HG02588 (cell line): Measurements from ENCODE around the gene ADGRB3.

Experiments
- ATAC-seq: cut with Tn5 transposase; IDR thresholded peaks from one replicate; pipeline ENCODE4 v1.9.1; 2021; ENCODE audit warnings: mild to moderate bottlenecking, moderate library complexity; ENCODE audit not compliant: unreplicated experiment

ADGRB3 gene

GRCh38 chr6:69294862-69295261 lies 659.8 kb downstream of the ADGRB3 start:
- no peak for ATAC-seq

GRCh38 chr6:69303382-69303781 lies 668.3 kb downstream of the ADGRB3 start:
- ATAC-seq, result no peak

GRCh38 chr6:69305456-69305855 lies 670.4 kb downstream of the ADGRB3 start:
- ATAC-seq, result no peak

- no peak for ATAC-seq
Observed at GRCh38 chr6:69308584-69308983, 673.5 kb downstream of the ADGRB3 start.

DNA sequence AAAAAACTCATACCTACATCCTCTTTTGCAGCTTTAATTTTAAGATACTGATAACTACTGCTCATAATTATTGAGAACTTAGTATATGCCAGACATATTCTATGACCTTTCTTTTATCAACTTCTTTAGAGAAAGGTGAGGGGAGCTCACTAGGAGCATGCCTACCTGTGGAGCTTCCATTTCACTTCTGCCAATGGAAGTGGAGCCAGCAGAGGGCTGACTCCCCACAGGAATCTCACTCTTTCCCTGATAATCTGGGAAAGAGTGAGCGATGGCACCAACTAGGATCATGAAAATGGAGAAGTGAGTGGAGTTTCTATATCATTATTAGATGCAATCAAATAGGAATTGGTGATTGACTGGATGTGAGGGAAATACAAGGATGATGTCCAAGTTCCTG lies 676.8 kb downstream of the ADGRB3 start:
- no peak for ATAC-seq

- ATAC-seq, result no peak
Observed at GRCh38 chr6:69314001-69314400, 678.9 kb downstream of the ADGRB3 start.

GRCh38 chr6:69314531-69314930 lies 679.4 kb downstream of the ADGRB3 start:
- ATAC-seq, result no peak

DNA sequence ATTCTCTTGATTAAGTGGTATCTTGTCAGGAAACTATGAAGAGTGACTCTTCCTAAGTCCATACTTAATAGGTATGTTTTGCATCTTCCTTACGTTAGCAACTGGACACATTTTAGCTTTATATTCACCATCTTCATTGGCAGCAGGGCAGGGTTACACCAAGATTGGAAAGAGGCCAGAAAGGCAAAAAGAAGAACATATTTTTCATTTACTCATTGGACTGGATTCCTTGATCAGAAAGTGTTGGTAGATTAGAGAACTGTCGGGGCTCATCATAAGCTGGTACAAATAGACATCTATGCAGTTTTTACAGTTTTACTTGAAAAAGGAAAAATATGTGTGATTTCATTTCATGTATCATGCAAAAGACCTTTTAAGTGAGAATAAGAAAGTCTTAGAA lies 696.8 kb downstream of the ADGRB3 start:
- no peak for ATAC-seq

DNA sequence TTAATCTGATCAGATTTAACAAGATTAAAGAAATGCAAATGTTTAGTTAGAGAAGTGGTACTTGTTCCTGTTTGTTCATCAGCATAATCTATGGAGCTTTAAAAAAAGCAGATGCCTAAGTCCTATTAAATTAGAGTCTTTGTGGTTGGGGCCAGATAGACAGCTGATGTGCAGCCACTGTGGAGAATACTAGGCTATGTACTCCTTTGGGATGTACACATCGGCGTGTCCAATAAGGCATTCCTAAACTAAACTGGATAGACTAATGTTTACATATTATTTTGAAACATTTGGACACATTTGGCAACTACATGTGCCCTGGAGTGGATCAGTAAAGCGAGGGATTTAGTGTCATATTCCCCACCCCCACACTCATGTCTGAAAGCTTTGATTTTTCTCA lies 702.2 kb downstream of the ADGRB3 start:
- no peak for ATAC-seq

DNA sequence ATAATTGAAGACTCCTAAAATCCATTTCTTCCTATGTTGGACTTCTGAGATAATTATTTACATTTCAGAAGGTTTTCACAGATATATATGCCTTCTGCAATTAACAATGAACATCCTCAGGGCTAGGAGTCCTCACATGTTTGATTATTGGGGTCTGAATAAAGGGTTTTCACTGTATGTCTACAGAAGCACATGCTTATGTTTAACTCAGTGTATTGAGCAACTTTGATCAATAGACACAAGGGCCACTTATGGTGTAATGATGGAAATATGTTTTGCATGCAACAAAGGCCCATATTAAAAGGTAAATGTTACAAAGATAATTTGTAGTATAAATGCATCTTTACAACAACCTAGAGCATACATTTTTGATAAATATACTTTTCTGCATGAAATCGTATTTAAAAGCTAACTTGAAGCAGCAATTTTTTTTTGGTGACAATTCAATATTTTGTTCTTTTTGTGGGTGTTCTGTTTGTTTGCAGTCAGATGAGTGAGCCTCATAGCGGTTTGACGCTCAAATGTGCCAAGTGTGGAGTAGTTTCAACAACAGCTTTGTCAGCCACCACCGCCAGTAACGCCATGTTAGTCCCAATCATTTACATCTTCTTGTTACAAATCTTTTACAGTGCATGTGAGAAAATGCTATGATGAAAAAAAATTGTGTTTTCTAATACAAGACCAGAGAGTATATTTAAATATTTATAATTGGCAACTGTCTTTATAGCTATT lies 703.5 kb downstream of the ADGRB3 start:
- ATAC-seq, result no peak

DNA sequence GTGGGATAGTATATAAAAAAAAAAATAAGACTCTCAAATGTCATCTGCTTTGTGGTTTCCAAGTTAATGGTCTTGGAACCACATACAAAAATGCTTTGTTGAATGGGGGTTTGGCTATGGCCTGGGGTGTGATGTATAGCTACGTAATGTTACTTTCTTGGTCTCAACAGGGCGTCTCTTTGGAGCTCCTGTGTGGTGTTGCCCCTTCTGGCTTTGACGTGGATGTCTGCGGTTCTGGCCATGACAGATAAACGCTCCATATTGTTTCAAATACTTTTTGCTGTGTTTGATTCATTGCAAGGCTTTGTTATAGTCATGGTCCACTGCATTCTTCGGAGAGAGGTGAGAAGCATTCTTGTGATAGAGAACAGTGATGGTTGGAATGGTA lies 704.1 kb downstream of the ADGRB3 start:
- no peak for ATAC-seq

- no peak for ATAC-seq
Observed at GRCh38 chr6:69340196-69340595, 705.1 kb downstream of the ADGRB3 start.

GRCh38 chr6:69343851-69344250 lies 708.8 kb downstream of the ADGRB3 start:
- no peak for ATAC-seq

DNA sequence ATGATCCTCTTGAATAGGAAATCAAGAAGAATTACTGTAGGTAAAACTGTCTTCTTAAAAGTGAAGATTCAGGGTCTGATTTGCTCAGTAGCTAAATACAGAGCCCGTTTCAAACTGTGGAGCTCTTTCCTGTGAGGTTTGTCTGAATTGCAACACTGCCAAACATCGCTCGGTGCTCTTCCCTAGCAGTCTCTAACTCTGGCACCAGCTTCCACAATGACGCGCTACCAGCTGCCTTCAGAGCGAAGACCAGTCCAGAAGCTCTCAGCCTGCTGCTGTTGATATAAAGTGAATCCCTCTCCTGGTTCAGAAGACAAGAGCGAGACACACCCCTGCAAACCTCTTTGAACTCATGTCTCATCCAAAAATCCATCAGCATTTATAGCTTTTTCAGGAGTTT lies 714.7 kb downstream of the ADGRB3 start:
- no peak for ATAC-seq

- ATAC-seq, result no peak
Observed at GRCh38 chr6:69362209-69362608, 727.1 kb downstream of the ADGRB3 start.

DNA sequence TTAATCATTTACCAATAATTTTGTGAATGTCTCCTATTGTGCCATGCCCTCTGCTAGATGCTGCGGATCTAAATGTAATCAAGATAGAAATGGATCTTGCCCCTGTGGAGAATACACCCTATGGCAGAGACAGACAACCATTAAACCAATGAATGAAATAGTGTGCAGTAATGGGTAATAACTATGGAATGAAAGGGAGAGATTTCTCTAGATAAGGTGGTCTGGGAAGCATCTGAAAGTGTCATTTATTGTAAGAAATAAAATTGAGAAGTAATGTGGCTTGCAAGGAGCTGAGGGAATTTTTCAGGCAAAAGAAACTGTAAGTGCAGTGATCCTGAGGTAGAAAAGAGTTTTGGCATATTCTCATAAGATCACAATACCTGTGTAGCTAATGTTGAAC lies 731.7 kb downstream of the ADGRB3 start:
- no peak for ATAC-seq

DNA sequence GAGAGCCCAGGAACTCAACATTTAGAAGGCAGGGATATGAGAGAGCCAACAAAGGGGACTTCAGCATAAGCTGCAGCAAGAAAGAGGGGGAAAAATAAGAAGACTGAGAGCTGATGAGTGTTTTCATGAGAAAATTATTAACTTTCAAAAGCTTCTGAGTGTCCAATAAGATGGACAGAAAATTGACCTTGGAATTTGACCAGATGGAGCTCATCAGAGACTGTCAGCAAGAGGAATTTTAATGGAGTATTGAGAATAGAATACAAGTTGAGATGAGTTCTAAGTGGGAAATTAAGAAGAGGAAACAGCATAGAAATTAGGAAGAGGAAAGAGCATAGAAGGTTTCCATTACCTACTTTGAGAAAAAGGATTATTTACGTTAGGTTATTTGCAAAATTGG lies 733.5 kb downstream of the ADGRB3 start:
- no peak for ATAC-seq

DNA sequence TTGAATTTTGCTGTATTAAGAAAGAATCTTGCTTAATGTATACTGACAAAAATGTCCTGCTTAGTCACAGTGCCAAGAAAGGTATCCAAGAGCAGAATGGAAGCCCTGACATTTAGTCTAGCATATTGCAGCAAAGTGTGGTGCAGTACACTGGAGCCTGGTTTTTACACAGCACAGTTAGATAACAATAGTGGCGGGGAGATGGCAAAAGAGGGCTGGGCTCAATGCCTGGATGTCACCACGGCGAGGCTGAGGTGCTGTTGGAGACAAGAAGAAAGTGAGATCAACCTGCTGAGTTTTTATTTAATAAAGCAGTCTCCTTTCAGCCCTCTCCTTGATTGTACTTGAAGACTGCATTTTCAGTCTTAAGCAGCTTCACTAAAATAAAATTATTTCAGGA lies 735.7 kb downstream of the ADGRB3 start:
- no peak for ATAC-seq

DNA sequence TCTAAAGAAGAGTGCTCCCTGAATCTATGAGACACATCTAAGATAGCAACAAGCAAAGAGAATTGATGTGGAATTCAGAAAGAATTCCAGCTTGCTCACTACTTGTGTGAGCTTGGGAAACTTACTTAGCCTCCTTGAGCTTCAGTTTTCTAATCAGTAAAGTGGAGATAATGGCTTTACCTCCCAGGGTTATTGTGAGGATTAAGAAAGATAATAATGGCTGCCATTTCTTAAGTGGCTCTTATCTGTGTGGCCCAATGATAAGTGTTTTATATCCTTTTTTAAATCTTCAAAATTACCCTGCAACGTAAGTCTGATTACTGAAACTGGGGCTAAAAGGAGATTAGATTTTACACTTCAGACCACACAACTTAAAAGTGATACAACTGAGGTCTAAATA lies 743.2 kb downstream of the ADGRB3 start:
- no peak for ATAC-seq

- ATAC-seq, result no peak
Observed at GRCh38 chr6:69379518-69379917, 744.4 kb downstream of the ADGRB3 start.

GRCh38 chr6:69383627-69384026 lies 748.5 kb downstream of the ADGRB3 start:
- ATAC-seq, result no peak

- no peak for ATAC-seq
Observed at GRCh38 chr6:69386426-69386825, 751.3 kb downstream of the ADGRB3 start.

GRCh38 chr6:69390125-69390524 lies 755.0 kb downstream of the ADGRB3 start:
- ATAC-seq, result no peak
